ENCODE data around the gene PDXK. TPM values are rescaled to one million over a fixed set of nuclear protein-coding genes. Genes with fewer than 3 reads are reported as not detected.

Gene PDXK
- polyA plus RNA-seq, 1 donor from 2014 or later = 35.5 TPM

DNA sequence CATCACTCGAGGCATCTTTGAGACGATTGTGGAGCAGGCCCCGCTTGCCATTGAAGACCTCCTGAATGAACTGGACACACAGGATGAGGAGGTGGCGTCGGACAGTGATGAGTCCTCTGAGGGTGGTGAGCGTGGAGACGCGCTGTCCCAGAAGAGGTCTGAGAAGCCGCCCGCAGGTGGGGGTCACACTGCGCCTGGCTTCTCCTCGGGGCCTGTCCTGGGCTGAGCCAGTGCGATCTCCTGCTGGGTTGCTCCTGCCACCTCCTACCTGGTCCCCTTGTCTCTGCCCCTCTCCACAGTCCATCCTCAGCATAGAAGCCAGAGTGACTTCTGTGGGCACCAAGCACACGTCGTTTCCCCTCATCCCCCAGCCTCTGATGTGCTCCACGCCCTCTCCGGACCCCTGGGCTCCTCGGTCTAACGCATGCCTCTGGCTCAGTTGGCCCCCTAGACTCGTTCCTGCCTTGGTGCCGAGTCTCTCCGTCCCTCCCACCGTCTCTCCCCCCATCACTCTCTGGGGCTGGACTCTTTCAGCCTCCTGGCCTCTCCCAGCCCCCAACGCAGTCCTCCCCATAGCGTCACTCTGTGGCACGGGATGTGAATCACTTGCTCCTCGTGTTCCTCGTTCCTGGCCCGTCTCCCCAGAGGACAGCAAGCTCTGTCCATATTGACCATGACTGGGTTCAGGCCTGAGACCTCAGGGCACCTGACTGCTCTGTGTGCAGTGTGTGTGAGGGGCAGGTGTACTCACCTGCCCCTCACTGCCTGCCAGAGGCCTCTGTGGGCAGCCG lies 79.2 kb downstream of the PDXK start:
- Mint-ChIP-seq H3K9me3 (no peaks in the 10 kb centered on the region), H3K27me3 (no peaks in the 10 kb centered on the region), H3K4me3 (peak overlapping the region in 1 of 4 donors; percentile 5), H3K27ac (no peak overlapping the region), H3K4me1 (no peaks in the 10 kb centered on the region), H3K36me3 (peaks cover 14% of the 10 kb centered on the region)

DNA sequence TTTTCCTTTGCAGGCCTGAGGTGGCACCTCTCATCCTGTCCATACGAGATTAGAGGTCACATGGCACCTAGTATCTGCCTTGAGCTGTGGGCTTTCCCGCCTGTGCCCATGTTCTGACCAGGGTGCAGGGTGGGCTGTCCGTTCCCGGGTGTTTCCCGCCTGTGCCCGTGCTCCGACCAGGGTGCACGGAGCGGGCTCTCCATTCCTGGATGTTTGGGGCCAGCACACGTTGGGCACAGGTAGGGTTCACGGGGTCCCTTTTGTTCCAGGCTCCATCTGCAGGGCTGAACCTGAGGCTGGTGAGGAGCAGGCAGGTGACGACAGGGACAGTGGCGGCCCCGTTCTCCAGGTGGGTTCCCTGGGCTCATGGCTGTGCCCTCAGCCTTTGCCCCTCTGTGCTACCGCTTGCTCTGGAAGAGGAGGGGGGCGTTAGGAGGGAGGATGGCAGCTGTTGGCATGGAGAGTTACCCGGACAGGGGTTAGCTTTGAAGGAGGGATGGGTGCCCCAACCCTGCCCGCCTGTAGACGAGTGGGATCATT lies 80.4 kb downstream of the PDXK start:
- Mint-ChIP-seq H3K27me3 (no peaks in the 10 kb centered on the region), H3K4me3 (no peak overlapping the region), H3K36me3 (peaks cover 14% of the 10 kb centered on the region), H3K4me1 (no peaks in the 10 kb centered on the region), H3K9me3 (no peaks in the 10 kb centered on the region), H3K27ac (no peak overlapping the region)

DNA sequence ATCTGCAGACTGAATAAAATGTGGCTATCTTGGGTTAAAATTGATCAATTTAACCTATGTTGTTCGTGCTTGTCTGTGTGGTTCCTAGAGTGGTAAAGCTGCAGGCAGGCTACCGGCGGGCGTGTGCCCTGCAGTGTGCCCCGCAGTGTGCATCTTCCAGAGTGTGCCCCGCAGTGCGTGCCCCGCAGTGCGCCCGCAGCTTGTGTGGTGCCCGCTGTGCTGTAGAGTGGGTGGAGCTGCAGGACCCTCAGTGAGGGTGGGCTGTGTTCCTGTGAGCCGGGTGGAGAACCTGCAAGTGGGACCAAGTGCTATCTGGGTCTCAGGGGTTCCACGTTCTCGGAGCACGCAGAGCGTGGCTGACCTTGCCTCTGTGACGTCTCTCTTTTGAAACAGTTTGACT lies 81.2 kb downstream of the PDXK start:
- Mint-ChIP-seq H3K27ac (no peak overlapping the region), H3K4me1 (peaks cover 0 to 1% (median under 1%) of the 10 kb centered on the region in 3 donors), H3K36me3 (peaks cover 12% of the 10 kb centered on the region), H3K27me3 (no peaks in the 10 kb centered on the region), H3K9me3 (no peaks in the 10 kb centered on the region), H3K4me3 (no peak overlapping the region)

DNA sequence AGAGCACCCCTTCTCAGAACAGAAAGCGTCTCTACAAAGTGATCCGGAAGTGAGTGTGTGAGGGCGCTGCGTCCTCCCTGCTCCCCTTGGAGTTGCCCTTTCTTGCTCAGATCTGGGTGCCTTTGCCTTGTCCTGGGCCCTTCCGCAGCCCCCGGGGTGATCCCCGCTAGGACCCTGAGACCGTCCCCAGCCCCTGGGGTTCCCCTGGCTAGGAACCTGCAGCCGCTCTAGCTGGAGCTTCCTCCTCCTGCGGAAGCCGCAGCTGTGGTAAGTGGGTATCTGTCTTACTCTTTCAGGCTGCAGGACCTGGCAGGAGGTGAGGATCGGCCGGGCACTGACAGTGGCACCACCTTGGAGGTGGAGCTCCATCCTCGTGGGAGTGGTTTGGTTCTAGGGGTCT lies 81.6 kb downstream of the PDXK start:
- no peak overlapping the region for H3K27ac Mint-ChIP-seq
- H3K4me3 Mint-ChIP-seq = no peak overlapping the region
- no peaks in the 10 kb centered on the region for H3K9me3 Mint-ChIP-seq
- peaks cover 12% of the 10 kb centered on the region for H3K36me3 Mint-ChIP-seq
- no peaks in the 10 kb centered on the region for H3K27me3 Mint-ChIP-seq
- H3K4me1 Mint-ChIP-seq = peaks cover 4 to 5% (median 5%) of the 10 kb centered on the region in 3 donors

DNA sequence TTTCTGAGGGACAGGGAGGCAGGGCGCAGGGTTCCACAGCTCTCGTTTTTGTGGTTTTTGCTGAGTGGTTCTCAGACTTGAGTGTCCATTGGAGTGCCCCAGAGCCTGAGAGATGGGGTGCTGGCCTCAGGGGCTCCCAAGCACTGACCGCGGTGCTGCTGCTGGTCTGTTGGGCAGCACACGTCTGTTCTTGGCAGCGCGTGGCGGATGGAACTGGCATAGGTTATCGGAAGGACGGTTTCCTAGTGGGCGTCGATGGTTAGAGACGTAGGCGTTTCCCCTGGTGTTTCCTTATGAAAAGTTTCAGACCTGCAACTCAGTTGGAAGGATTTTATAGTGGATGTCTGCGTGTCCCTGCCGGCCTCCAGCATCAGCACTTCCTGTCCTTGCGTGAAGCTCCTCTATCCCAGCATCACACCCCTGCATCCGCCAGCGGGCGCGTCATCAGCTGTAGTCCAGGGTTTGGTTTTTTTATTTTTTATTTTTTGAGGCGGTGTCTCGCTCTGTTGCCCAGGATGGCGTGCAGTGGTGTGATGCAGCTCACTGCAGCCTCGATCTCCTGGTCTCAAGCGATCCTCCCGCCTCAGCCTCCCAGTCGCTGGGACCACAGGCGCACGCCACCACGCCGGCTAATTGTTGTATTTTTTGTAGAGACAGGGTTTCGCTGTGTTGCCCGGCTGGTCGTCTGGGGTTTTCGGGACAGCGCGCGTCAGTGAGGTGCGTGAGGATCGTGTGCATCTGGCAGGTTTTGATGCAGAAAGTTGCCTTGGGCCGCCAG lies 82.3 kb downstream of the PDXK start:
- peaks cover 14% of the 10 kb centered on the region for H3K36me3 Mint-ChIP-seq
- no peaks in the 10 kb centered on the region for H3K9me3 Mint-ChIP-seq
- H3K27me3 Mint-ChIP-seq = peaks cover 2% of the 10 kb centered on the region
- H3K4me3 Mint-ChIP-seq = no peak overlapping the region
- H3K4me1 Mint-ChIP-seq = peaks cover 10 to 12% (median 11%) of the 10 kb centered on the region in 3 donors
- peak overlapping the region in 2 of 3 donors; percentile 42 to 71 for H3K27ac Mint-ChIP-seq

DNA sequence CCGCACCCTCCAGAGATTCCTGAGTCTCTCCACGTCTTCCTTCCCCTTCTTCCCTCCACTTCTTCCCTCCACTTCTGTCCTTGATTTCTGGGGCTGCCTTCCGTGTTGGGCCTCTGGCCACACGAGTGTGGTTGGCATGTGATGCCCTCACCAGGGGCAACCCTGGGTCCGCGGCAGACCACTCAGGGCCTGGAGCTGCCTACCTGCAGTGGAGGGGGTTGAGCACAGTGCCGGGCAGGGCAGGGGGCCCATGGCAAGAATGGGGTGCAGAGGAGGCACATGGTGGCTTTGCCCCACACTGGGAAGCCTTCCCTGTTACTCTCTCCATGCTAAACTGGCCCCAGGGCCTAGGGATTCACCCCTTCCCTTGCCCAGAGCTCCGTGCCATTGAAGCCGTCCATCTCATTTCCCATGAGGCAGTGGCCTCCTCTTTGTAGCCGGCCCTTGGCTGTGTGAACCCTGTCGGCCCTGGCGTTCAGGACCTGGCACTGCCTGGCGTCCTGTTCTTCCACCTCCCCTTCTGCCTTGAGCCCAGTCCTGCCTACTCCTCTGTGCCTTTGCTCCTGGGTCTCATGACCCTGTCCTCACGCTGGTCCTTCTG lies 83.9 kb downstream of the PDXK start:
- H3K36me3 Mint-ChIP-seq = peaks cover 11% of the 10 kb centered on the region
- no peak overlapping the region for H3K4me3 Mint-ChIP-seq
- H3K4me1 Mint-ChIP-seq = peaks cover 11 to 19% (median 15%) of the 10 kb centered on the region in 3 donors
- no peaks in the 10 kb centered on the region for H3K9me3 Mint-ChIP-seq
- peaks cover 4% of the 10 kb centered on the region for H3K27me3 Mint-ChIP-seq
- peak overlapping the region in 2 of 3 donors; percentile 46 to 64 for H3K27ac Mint-ChIP-seq

DNA sequence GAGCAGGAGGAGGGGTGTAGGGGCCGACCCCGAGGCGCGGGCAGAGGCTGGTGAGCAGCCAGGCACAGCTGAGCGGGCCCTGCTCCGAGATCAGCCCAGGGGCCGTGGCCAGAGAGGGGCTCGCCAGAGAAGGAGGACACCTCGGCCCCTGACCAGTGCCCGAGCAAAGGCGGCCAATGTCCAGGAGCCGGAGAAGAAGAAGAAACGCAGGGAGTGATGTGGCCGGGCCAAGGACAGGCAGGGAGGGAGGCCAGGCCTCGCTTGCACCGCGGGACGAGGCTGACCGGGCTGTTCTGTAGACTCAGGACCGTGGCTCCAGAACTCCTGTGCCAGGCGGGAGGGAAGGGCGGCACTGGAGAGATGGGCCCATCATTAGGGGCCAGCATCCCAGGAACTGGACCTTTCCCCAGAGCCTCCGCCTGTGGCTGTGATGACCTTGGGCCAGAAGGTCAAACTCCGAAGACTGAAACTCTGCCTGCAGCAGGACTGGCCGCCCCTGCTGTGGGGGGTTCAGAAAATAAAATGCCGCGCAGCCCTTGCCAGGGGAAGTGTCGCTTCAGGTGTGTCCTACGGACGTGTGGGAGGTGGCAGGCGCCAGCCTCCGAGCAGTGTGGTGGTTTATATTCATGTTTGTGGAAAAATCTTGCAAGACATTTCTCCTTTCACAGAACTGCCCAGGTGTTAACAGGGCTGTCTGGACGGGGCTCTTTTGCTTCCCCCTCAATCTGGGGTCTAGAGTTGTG lies 84.8 kb downstream of the PDXK start:
- Mint-ChIP-seq H3K27me3 (peaks cover 4% of the 10 kb centered on the region), H3K4me1 (peaks cover 11 to 19% (median 15%) of the 10 kb centered on the region in 3 donors), H3K27ac (peak overlapping the region in 2 of 3 donors; percentile 44 to 57), H3K36me3 (peaks cover 11% of the 10 kb centered on the region), H3K9me3 (no peaks in the 10 kb centered on the region), H3K4me3 (peak overlapping the region in 2 of 4 donors; percentile 27 to 65)

DNA sequence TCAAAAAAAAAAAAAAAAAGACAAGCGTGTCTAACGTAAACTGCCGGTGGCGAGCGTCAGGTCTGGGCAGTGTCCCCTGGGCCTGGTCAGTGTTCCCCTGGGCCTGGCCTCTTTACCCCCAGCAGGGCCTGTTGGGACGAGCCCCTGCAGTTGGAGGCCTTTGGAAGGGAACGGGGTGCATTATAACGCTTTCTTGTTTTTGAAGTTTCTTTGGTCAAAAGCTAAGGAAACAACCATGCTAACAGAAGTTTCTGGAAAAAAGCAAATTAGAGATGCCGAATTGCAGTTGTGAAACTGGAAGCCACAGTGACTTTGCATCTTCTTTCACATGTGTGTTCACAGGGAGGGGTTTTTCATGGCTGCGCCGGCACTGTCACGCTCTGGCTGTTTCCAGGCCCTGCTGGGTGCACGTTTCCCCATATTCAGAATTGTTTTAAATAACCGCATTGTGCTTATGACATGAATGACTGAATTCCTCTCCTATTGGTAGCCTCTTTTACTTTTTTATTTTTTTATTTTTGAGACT lies 86.4 kb downstream of the PDXK start:
- Mint-ChIP-seq H3K4me1 (peaks cover 11 to 19% (median 15%) of the 10 kb centered on the region in 3 donors), H3K9me3 (no peaks in the 10 kb centered on the region), H3K4me3 (peak overlapping the region; percentile 63 to 95 (median 80))

DNA sequence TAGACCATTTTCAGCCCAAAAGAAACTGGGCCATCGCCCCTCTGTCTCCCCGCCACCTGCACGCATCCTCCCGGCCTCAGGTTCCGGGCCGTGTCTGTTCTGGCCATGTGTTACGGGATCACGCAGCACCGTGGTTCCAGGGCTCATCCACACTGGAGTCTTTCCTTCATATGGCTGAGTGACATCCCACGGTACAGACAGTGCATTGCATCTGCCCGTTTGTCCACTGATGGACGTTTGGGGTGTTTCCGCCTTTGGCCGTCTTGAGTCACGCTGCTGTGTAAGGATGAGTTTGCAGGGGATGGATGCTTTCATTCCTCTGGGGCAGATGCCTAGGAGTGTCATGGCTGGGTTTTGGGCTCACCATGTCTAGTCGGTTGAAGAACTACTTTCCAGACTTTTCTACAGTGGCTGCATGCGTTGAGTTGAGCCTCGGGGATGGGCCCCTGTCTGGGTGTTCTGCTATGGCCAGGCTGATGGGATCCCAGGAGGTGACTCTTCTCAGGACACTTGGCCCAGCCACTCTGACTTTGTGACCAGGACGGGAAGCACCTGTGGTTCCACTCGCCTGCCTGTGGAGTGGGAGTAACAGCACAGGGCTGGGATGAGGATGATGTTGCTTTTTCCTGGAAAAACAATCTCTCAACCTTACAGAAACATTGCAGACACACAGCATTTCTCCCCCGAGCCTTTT lies 87.2 kb downstream of the PDXK start:
- peaks cover 2% of the 10 kb centered on the region for H3K36me3 Mint-ChIP-seq
- H3K27me3 Mint-ChIP-seq = peaks cover 4% of the 10 kb centered on the region
- H3K9me3 Mint-ChIP-seq = no peaks in the 10 kb centered on the region
- peak overlapping the region; percentile 63 to 95 (median 80) for H3K4me3 Mint-ChIP-seq
- H3K27ac Mint-ChIP-seq = peak overlapping the region; percentile 89 to 95 (median 90)
- peaks cover 14 to 22% (median 15%) of the 10 kb centered on the region in 3 donors for H3K4me1 Mint-ChIP-seq

More for the DNA sequence above, 86.4 kb downstream of the PDXK start:
- peaks cover 6% of the 10 kb centered on the region for H3K36me3 Mint-ChIP-seq
- peak overlapping the region; percentile 89 to 95 (median 90) for H3K27ac Mint-ChIP-seq
- H3K27me3 Mint-ChIP-seq = peaks cover 4% of the 10 kb centered on the region

DNA sequence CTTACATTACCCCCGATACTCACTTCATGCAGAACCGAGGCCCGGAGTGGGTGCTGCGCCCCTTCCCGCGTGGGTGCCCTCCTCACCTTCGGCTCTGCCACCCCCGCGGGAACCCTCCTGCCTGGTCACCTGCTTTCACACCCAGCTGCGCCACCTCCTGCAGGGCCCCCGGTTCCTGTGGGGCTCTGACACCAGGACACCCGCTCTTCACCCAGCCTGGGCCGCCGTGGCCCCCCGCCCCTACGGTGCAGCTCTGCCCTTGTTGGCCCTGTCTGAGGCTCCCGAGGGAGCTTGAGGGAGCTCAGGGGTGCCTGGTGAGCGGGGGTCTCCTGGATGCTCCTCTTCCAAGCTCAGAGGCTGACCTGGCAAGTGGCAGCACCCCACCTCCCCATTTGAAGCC lies 89.4 kb downstream of the PDXK start:
- Mint-ChIP-seq H3K4me1 (peaks cover 17 to 25% (median 20%) of the 10 kb centered on the region in 3 donors), H3K9me3 (no peaks in the 10 kb centered on the region), H3K27ac (peak overlapping the region in 1 of 3 donors; percentile 39), H3K4me3 (no peak overlapping the region), H3K27me3 (peaks cover 8% of the 10 kb centered on the region), H3K36me3 (peaks cover 2% of the 10 kb centered on the region)

DNA sequence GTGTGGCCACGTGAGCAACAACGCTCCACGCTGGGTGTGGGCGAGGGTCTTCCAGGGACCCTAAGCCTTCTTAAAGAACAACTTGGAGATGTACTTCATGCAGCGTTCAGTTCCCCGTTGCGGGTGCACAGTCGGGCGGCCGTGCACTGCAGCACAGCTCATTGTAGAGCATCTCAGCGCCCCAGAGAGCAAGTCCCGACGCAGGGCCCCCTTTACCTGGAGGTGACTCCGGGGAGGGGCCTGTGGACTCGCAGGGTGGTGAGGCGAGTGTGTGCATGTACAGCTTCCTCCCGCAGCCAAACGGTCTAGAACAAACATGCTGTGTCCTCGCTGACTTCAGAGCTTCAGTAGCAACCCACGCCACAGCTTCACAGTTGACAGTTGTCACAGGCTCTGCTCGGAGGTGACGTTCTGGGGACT lies 89.9 kb downstream of the PDXK start:
- Mint-ChIP-seq H3K27me3 (peaks cover 8% of the 10 kb centered on the region), H3K4me3 (no peak overlapping the region), H3K27ac (peak overlapping the region in 2 of 3 donors; percentile 39 to 67), H3K4me1 (peaks cover 17 to 25% (median 20%) of the 10 kb centered on the region in 3 donors), H3K9me3 (no peaks in the 10 kb centered on the region), H3K36me3 (peaks cover 2% of the 10 kb centered on the region)

DNA sequence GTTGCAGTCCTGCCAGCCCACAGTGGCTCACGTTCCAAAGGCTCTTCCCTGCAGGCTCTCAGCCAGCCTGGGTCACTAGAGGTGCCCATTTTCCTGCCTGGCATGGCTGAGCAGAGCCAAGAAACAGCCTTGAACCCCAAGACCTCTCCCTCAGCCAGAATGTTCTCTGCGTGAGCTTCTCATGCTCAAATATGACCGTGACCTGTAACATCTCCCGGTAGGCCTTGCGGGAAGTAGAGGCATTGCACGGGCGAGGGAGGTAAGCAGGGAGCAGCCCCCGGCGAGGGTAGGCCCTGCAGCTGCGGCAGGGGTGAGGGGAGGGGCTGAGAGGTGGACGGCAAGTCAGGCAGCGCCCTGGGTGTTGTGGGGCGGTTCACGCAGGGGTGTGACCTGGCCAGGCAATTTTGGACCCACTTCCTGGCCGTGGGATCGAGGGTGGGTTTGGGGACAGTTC lies 90.4 kb downstream of the PDXK start:
- H3K4me1 Mint-ChIP-seq = peaks cover 17 to 25% (median 20%) of the 10 kb centered on the region in 3 donors
- H3K36me3 Mint-ChIP-seq = peaks cover 2% of the 10 kb centered on the region
- H3K27ac Mint-ChIP-seq = peak overlapping the region in 1 of 3 donors; percentile 67
- peaks cover 8% of the 10 kb centered on the region for H3K27me3 Mint-ChIP-seq
- no peak overlapping the region for H3K4me3 Mint-ChIP-seq
- H3K9me3 Mint-ChIP-seq = no peaks in the 10 kb centered on the region

DNA sequence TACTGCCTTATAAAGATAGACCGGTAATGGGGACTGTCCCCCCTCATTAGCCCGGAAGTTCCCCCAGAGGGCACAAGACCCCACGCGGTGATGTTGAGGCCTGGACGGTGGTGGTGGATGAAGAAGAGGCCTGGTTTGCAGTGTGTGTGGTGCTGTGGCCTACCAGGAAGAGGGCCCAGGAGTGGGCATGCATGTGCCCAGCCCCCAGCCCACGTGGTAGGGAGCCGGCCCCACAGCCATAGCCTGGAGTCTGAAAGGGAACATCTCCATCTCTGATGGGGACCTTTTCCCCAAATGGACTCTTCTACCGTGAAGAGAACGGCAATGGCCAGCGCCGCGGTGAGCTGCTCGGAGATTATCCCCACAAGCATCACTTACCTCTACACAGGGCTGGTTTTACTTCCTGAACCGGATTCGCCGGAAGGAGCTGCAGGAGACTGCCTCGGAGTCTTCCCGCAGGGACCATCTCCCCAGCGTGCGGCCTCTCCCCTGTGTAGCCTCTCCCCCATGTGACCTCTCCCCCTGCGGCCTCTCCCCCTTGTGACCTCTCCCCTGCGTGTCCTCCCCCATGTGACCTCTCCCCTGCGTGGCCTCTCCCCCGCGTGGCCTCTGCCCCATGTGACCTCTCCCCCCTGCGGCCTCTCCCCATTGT lies 91.0 kb downstream of the PDXK start:
- Mint-ChIP-seq H3K36me3 (peaks cover 2% of the 10 kb centered on the region), H3K27ac (no peak overlapping the region), H3K27me3 (peaks cover 8% of the 10 kb centered on the region), H3K9me3 (peaks cover 0 to 3% (median 0%) of the 10 kb centered on the region in 3 donors), H3K4me1 (peaks cover 18 to 27% (median 20%) of the 10 kb centered on the region in 3 donors), H3K4me3 (peak overlapping the region in 1 of 4 donors; percentile 12)

Measured in IgD-negative memory B cell (primary cell).